ENCODE measurements around the gene IRX6. TPM values are rescaled to one million over a fixed set of nuclear protein-coding genes. Genes with fewer than 3 reads are reported as not detected.

IRX6 gene
- total RNA-seq, result not detected

DNA sequence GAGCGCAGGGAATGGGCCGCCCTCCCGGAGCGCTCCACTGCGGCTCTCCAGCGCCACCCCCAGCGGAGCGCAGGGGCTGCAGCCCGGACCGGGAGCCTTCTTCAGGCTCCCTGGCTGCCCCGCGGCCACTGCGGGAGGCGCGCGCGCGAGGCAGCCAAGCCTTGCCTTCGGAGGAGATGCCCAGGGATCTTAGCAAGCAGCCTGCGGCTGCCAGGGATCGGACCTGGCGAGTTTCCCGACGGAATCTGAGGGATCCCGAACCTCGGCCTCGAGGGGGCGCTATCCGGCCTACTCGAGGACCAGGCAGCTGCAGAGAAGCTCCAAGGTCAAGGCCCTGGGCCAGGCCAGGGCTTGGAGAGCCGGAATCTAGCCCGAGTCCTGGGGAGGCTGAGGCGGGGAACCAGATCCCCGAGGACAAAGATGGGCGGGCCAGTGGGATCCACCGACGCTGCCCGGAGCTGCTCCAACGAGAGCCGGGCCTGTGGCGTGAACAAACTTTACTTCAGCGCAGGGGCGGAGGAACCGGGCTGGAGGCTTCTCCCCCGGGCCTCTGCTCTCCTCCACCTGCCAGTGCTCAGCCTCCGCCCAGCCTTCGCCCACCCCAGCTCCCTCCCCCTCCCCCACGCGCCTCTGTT, at the start of gene IRX6:
Gene IRX6, plus strand, starts transcription at position 567 of the 635 bp plus-strand sequence. CDS start 889 bp downstream, outside the sequence.
- no peak for DNase-seq

DNA sequence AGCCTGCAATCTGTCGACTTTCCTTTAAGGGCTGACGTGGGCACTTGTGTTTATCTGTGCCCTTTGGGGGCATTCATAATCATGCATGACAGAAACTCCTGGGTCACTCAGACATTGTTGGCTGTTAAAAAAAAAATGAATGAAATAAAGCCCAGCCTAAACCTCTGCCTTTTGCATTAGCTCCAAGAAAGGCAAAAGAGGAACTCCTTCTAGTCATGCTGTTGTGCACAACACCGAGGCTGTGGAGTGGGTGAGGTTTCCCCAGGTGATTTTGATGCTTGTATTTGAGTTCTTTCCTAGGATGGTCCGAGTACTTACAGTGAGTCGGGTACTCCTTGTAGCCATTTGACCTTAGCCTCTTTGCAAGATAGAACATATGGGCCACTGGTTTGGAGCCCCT, 49.6 kb upstream of the IRX6 start:
- DNase-seq, result no peak

DNA sequence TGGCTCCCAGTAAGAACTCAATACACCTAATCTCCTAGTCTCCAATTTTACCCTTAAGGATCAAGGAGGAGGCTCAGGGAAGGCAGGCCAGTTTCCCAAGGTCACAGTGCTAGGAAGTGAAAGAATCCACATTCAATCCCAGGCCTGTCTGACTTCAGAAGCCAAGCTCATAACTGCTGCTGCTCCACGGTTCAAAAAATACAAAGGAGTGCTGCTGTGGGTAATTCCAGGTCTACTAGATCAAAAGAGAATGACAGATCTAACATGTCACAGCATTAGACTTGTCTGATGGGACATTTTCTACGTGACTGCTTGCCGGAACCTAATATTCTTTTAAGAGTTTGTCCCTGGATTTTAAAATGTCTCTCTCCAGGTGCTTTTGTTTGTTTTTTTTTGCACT, 48.8 kb upstream of the IRX6 start:
- no peak for DNase-seq

DNA sequence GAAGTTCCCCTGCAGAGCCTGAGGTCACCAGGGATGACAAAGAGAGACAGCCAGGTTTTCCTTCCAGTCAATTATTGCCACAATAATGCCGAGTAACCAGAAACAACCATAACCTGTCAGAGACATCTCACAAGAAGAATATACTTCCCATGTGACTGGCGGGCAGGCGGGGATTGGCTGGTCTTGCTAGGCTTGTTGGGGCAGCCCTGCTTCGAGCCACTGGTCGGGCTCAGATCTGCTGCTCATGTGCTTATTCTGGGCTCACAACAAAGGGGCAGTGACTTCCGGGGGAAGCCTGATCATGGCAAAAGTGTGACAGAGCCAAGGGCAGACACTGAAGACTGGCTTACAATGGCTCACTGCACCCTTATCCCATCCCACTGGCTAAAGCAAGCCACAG, 48.1 kb upstream of the IRX6 start:
- no peak for DNase-seq

DNA sequence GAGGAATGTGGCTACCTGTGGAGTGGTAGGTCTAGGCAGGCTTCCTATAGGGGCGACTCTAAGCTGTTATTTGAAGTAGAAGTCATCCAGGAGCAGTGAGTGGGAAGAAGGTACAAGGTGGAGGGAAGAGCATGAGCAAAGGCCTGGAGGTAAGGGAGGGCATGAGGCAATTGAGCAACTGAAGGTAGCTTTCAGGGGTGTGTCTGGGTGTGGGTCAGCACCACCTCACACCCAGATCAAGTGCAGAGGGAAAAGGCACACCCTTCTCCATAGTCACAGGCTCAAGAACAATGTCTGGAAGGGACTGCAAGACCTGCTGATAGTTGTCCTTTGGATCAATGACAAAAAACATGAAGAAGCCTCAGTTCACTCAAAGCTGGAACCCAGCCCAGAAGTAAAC, 46.5 kb upstream of the IRX6 start:
- DNase-seq, result no peak

DNA sequence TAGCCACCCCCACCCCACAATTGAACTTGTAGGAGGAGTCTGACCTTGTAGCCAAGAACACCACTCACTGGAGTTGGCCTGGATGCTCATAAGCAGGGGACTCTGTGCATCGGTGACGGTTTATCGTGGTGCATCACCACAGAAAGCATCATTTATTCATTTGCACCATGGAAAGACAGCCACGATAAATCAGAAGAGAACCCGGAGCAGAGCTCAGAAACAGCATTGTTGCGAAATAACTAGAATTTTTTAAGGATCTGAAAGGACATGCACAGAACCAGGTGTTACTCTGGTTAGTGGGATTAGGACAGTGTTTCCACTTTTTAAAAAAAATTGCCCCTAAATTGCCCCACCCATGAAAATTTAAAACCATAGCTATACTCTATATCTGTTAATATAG, 44.4 kb upstream of the IRX6 start:
- DNase-seq, result no peak

DNA sequence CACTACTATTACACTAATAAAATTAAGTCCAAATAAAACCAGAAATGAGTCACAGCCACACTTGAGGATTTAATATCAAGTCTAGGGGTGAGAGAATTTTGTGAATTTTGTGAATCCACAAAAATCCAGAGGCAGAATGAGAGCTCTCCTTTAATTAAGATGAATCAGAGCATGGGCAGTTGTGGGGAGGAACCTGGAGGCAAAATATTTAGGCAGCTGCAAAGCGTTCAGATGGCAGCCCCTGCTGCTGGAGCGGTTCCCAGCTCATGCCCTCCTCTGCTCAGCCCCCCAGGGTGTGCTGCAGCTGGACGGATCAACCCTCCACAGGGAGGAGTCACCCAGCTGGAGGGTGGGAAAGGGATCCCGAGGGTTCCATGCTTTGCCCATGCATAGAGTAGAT, 43.4 kb upstream of the IRX6 start:
- DNase-seq, result no peak

DNA sequence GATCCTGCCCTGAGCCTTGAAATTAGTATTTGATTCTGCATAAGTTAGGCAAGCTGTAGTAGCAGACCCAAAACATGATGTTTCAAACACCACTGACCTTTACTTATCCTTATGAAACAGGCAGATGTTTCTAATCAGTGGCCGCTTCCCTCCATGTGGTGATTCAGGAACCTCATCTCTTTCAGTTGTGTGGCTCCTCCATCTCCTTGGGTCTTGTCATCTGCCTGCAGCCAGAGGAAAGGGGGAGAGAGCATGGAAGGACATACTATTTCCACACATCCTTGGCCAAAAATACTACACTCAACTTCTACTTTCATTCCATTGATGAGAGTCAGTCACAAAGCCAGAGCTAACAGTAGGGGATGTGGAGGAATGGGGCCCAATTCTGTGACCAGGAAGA, 41.6 kb upstream of the IRX6 start:
- DNase-seq, result no peak

DNA sequence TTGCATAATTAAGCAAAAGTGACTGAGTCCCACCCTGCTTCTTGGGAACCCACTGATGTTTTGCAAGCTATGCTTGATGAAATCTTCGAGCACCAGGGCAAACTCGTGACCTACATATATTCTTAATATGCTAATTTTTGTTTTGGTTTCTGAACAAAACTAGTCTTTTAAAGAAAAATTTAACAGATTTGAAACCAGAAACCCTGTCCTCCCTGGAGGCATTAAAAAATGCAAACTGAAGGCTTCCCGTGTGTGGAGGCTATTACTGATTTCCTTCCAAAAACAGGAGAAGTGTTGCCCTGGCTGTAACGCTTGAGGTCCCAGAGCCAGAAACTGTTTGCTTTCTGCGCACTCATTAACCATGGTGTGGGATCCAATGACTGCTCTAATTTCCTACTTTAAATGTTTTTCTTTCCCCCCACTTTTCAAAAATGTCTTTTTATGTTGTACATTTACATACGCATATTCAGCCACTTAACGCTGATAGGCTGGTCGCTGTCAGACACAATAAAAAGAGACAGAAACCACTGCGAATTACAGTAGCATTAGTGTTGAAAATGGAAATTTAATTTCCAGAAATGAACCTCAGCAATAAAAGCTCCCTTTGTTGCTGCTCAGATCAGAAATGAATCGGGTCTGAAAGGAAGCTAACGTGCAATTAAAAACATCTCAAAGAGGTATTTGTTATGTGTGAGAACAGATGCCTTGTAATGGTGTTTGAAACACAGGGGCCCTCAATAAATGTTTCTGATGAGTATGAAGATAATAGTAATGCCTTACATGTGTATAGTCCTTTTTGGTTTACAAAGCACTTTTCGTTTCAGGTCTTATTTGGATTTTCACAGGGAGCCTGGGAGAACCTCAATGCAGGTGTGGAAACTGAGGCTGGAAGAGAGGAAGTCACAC, 39.9 kb upstream of the IRX6 start:
- no peak for DNase-seq

DNA sequence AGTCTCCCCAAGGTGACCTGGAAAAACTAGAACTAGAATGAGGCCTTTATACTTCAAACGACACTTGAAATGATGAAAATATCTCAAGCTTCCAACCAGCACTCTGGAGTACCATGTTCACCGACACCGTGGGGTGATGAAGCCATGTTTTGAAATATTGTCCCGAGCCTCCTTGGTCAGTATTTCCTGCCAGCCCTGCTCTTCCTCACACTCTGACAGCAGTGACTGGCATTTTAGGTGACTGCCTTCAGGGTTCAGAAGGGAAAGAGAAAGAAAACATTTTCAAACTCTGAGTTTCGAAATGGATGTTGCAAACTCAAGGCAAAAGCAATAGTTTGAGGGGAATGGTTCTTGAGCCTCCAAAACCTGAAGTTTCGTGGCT, 39.3 kb upstream of the IRX6 start:
- no peak for DNase-seq

DNA sequence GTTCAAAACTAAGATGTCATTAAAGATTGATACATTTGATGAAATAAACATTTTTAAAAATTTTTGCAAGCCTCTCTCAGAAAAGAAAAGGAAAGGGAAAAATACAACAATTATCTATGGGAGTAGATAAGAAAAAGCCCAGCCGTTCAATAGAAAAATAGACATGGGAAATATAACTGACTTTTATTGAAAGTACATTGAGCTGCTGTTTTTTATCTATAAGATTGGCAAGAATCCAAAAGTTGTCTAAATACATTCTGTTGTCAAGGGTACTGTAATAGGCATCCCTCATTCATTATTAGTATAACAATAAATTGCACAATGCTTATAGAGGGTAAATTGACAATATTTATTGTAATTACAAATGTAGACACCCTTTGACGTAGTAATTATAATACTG, 38.4 kb upstream of the IRX6 start:
- DNase-seq, result no peak

DNA sequence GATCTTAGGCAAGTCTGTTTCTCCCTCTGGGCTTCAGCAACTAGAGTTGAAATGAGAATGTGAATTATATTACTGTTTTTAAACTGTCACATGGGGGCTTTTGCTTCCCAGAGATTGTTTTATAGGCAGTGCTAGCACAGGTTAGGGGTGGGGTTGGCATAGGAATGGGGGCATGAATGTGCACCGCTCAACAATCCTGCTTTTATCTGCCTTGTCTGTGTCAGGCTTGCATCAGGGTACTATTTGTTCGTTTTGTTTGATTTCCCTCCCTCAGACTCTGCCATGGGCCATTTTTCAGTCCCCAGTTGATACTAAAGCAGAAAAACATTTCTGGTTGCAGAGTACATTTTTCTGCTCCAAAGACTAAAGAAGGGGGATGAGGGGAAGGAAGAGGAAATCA, 34.6 kb upstream of the IRX6 start:
- DNase-seq, result no peak

DNA sequence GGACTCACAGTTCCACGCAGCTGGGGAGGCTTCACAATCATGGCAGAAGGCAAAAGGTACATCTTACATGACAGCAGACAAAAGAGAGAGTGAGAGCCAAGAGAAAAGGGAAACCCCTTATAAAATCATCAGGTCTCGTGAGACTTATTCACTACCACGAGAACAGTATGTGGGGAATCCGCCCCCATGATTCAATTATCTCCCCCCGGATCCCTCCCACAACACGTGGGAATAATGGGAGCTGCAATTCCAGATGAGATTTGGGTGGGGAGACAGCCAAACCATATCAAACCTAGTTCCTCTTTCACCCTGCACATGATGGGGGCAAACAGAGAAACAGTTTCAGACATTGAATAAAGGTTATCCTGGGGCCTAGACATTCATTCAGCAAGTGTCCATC, 32.2 kb upstream of the IRX6 start:
- DNase-seq, result no peak

DNA sequence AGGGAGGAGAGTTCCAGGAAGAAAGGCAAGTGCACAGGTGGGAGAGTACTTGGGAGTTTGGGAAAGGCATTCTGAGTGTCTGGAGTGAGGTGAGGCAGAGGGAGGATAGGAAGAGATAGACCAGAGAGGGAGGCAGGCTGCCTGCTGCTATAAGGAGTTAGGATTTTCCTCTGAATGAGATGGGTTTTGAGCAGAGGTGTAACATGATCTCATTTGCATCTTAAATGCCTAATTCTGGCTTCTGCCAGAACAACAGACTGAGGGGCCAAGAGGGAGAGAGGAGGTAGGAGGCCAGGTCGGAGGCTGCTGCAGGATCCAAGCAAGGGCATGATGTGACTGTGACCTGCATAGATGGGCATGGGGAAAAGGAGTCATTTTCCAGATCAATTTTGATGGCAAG, 31.5 kb upstream of the IRX6 start:
- DNase-seq, result no peak

DNA sequence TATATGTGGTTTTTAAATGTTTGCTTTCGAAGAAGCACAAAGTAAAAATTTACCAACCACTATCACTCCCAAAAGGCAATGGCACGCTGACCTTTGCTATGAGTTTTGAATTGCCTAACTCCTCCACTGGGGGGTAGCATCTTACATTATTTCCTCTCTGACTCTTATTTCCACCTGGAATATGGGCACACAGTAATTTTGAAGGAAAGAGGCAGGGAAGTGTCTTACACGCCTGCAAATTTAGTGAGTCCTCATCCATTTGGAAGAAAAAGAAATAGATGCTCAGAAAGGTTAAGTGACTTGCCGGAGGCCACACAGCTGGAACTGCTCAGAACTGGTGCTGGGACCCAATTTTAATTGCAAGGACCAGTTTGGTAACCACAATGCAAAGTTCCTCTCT, 29.9 kb upstream of the IRX6 start:
- DNase-seq, result no peak

DNA sequence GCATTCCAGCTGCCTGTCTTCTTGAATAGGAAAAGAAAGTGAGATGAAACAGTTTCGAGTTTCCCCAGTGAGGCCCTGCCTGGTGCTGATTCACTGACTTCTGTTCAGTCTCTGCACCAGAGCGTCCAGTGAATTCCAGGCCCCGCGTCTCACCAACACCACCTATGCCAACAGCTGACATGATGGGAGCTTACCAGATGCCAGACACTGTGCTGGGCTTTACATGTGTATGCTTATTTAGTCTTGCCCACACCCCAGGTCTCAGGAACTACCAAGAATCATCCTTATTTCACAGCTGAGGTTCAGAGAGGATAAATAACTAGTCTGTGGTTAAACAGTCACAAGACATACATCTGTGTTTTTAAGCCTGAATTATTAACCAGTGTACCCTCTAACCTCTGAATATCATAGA, 29.1 kb upstream of the IRX6 start:
- no peak for DNase-seq

DNA sequence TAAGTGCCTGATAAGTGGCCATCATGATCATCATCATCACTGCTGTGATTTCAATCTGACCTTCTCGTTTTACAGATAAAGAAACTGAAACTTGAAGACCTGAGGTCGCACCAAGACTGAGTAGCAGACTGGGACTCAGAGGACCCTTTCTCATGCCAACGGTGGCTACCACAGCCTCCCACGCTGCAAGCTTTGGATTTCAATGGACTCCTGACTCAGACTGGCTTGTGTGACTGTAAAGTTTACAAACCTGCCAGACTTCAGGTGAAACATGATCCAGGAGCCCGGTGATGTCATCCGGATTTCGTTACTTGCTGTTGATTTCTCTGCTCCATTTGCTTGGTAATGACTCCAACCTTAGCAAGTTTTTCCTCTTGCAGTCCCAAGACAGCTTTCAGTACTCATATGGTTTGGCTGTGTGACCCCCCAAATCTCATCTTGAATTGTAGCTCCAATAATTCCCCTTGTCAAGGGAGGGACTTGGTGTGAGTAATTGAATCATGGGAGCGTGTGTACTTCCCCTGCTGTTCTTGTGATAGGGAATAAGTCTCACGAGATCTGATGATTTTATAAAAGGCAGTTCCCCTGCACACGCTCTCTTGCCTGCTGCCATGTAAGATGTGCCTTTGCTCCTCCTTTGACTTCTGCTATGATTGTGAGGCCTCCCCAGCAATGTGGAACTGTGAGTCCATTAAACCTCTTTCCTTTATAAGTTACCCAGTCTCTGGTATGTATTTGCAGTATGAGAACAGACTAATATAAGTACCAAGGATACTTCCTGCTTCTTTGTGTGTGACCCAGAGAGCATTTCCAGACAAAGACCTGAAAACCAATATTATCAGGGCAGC, 26.7 kb upstream of the IRX6 start:
- no peak for DNase-seq

DNA sequence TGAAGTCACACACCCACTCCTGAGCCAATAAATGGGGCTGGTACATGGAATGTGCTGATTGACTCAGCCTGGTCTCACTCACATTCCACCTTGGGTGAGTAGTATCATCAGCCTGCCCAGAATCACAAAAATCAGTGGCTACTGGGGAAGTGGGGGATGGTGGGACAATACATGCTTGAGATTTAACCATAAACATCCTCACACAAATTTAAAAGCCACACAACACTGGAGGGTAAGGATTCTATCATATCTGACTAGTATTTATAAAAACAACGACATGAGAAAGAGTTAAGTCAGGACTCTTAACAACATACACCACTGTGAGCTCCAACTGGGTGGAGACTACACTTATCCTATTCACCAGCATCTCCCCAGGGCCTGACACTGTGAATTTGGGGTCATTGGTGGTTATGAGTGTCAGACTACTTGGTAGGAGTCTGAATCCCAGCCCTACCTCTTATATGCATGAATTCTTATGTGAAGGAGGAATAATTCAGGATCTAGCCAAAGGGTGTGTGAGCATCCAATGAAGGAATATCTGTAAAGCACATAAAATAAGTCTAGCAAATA, 26.0 kb upstream of the IRX6 start:
- DNase-seq, result no peak

DNA sequence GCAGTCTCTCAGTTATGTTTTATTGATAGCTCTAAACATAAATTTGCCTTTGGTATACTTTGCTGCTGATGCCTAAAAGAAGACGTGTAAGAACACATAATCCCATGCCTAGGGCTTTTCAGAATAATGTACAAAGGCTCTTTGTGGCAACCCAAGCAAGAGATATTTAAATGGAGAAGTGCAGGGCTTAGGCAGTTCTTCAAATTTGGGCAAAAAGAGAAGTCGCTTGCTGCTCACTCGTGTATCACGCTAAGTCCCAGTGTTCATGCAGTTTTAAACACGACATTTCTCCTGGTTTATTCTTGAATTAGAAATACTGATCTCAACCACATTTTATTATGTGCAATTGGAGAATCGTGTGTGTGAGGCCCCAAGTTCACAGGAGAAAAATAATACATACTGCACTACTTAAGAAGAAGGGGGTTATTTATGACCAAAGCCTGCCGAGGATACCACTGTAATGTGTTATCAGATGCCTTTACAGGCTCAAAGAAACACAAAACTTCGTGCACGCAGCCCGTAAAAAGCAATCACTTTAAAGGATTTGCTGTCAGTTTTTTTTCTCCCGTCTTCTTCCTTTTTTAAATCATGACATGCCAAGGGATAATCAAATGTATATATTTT, 22.5 kb upstream of the IRX6 start:
- no peak for DNase-seq

DNA sequence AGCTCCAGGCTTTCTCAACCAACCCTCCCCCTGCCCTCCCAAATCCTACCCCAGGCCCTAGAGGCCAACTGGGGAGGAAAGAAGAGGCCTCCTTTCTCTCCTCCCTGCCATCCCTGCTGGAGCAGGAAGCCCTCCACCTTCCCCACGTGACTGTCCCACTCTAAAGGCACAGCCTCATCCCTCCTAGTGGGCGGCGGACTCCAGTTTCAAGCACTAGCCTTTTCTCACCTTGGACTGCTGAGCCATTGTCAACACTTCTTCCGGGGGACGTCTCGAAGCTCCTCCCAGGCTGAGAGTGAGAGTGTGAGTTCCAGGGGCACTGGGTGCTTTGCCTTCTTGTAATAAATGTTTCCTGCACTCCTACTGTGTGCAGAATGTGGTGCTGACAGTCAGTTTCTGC, 21.4 kb upstream of the IRX6 start:
- DNase-seq, result no peak

DNA sequence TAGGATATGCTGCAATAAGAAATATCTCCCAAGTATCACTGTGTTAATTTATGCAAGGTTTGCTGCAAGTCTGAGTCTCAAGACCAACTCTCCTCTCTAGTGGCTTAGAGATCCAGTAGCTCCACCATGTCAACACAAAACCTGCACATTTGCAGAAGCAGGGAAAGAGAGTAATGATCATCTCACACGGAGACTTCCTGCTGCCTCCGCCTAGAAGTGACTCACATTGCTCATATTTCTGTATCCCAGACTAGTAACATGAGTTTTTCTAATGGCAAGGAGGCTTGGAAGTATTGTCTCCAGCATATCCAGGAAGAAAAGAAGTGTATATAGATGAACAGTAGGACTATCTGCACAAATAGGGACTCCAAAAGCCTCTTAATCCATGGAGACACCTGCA, 15.0 kb upstream of the IRX6 start:
- DNase-seq, result no peak

DNA sequence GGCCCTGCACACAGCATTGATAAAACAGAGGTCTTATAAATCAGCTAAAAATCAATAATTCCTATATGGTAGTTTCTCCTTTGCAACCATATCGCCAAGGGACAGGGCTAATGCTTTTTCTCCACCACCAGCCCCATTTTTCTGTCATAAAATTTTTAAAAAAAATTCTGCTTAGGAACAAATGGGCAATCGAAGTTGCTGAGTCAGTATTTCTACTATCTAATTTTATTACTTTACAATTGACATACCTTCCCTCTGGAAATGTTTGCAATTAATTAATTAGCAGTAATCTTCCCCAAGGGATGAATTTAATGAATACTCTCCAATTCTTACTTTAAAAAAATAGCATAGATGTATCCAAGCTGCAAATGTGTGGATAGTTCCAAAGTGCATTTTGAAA, 1.7 kb upstream of the IRX6 start:
- no peak for DNase-seq

Data from occipital lobe (tissue), 2 donors.